Breast epithelium (tissue), 3 donors: ENCODE results near the gene CXXC5.

Experiments
- POLR2A ChIP-seq: fragments of 450-650 bp; IDR thresholded peaks from one replicate; pipeline ENCODE4 v1.6.1; 2016; ENCODE audit warnings: antibody characterized with exemption, mild to moderate bottlenecking, moderate library complexity
- POLR2AphosphoS5 ChIP-seq, 3 donors: sonication (generic); formaldehyde crosslinking; IDR thresholded peaks; one replicate each; pipeline ENCODE4 v1.6.1; 2017; ENCODE audit warnings: antibody characterized with exemption in 3 of 3
- TF ChIP-seq, protein P1 (sequence below), 3 donors: fragments of 450-650 bp; IDR thresholded peaks; one replicate each; pipeline ENCODE4 v1.5.1; 2016 to 2017; ENCODE audit warnings: antibody characterized with exemption in 3 of 3, mild to moderate bottlenecking in 3 of 3, moderate library complexity in 3 of 3

DNA sequence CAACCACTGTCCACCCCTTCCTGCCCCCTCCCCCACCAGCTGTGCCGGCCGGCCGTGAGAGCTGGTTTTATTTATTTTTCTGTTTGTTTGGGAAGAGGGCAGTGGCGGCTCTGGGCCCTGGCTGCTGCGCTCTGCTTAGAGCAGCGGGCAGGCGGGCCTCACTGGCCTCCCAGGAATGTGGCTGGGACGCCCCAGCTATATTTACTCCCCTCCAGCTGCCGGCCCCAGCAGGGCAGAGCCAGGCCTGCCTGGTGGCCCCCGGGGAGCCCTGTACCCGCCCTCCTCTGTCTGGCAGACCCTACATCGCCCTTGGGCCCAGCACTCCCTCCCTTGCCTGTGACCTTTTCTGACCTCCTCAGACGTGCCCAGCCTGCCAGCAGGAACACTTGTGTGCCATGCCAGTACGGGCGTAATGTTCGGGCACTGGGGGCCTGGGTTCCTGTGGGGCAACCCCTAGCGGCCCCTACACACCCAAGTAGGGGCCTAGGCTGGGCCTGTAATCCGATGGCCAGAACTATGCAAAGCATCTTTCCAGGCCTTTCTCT lies 7.7 kb downstream of the CXXC5 start:
- TF ChIP-seq, protein P1, sequence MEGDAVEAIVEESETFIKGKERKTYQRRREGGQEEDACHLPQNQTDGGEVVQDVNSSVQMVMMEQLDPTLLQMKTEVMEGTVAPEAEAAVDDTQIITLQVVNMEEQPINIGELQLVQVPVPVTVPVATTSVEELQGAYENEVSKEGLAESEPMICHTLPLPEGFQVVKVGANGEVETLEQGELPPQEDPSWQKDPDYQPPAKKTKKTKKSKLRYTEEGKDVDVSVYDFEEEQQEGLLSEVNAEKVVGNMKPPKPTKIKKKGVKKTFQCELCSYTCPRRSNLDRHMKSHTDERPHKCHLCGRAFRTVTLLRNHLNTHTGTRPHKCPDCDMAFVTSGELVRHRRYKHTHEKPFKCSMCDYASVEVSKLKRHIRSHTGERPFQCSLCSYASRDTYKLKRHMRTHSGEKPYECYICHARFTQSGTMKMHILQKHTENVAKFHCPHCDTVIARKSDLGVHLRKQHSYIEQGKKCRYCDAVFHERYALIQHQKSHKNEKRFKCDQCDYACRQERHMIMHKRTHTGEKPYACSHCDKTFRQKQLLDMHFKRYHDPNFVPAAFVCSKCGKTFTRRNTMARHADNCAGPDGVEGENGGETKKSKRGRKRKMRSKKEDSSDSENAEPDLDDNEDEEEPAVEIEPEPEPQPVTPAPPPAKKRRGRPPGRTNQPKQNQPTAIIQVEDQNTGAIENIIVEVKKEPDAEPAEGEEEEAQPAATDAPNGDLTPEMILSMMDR (IDR thresholded peaks at IDR 0.05): no peak
- TF ChIP-seq POLR2A (no peak), POLR2AphosphoS5 (IDR thresholded peaks at IDR 0.05) (peak in 1 of 3 donors; percentile 24)
